ENCODE results near the gene PLEKHM2. TPM values are rescaled to one million over a fixed set of nuclear protein-coding genes. Genes with fewer than 3 reads are reported as not detected.
"Not testable (repeated sequence)": the region's sequence is repeated elsewhere in the genome, so short reads cannot be mapped to it uniquely, and the experiment has no call there.

PLEKHM2 gene
- total and polyA plus RNA-seq, 4 donors: 32.5 to 79.2 (median 63.1) TPM

DNA sequence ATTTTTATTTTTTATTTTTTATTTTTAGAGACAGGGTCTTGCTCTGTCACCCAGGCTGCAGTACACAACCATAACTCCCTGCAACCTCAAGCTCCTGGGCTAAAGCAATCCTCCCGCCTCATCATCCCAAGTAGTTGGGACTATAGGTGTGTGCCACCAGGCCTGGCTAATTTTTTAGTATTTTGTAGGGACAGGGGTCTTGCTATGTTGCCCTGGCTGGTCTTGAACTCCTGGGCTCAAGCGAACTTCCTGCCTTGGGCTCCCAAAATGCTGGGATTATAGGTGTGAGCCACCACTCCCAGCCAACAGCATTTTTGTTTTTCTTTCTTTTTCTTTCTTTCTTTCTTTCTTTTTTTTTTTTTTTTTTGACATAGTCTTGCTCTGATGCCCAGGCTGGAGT lies 14.1 kb downstream of the PLEKHM2 start:
- no peaks in the 10 kb centered on the region for H3K27me3 ChIP-seq (ENCODE audit: control insufficient read depth in 3 of 3, insufficient read depth in 3 of 3, low read length in 2 of 3)
- H3K4me1 ChIP-seq (ENCODE audit: control insufficient read depth in 5 of 5, insufficient read depth in 5 of 5, low read length in 5 of 5): peaks cover 10 to 16% (median 14%) of the 10 kb centered on the region in 5 donors
- no peak for DNase-seq
- H3K4me3 ChIP-seq: no peak overlapping the region
- H3K9ac ChIP-seq (ENCODE audit: insufficient read depth in 1 of 2, low read length in 2 of 2): no peak overlapping the region
- peaks cover 0 to 2% (median 0%) of the 10 kb centered on the region in 4 donors for H3K9me3 ChIP-seq (ENCODE audit: control insufficient read depth in 4 of 4, insufficient read depth in 3 of 4, low read length in 3 of 4)
- H3K27ac ChIP-seq (ENCODE audit: low read depth in 1 of 2, low read length in 1 of 2): no peak overlapping the region
- H3K36me3 ChIP-seq (ENCODE audit: control insufficient read depth in 4 of 4, insufficient read depth in 4 of 4, low read length in 4 of 4): peaks cover 0 to 5% (median 3%) of the 10 kb centered on the region in 4 donors
- TF ChIP-seq, protein P1, sequence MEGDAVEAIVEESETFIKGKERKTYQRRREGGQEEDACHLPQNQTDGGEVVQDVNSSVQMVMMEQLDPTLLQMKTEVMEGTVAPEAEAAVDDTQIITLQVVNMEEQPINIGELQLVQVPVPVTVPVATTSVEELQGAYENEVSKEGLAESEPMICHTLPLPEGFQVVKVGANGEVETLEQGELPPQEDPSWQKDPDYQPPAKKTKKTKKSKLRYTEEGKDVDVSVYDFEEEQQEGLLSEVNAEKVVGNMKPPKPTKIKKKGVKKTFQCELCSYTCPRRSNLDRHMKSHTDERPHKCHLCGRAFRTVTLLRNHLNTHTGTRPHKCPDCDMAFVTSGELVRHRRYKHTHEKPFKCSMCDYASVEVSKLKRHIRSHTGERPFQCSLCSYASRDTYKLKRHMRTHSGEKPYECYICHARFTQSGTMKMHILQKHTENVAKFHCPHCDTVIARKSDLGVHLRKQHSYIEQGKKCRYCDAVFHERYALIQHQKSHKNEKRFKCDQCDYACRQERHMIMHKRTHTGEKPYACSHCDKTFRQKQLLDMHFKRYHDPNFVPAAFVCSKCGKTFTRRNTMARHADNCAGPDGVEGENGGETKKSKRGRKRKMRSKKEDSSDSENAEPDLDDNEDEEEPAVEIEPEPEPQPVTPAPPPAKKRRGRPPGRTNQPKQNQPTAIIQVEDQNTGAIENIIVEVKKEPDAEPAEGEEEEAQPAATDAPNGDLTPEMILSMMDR (IDR thresholded peaks at IDR 0.05; ENCODE audit: control extremely low read depth, extremely low read depth): no peak
- no peak for ATAC-seq (ENCODE audit: insufficient read depth, low FRiP score)
- 99 to 100% methylated on average over 2 of the region's 2 CpGs for WGBS, 2 donors

DNA sequence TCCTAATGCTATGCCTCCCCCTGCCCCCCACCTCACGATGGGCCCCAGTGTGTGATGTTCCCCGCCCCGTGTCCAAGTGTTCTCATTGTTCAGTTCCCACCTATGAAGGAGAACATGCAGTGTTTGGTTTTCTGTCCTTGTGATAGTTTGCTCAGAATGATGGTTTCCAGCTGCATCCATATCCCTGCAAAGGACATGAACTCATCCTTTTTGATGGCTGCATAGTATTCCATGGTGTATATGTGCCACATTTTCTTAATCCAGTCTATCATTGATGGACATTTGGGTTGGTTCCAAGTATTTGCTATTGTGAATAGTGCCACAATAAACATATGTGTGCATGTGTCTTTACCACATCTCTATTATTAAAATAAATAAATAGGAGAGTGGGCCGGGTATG lies 15.2 kb downstream of the PLEKHM2 start:
- not testable (repeated sequence) for DNase-seq; H3K27ac ChIP-seq (ENCODE audit: low read depth in 1 of 2, low read length in 1 of 2); H3K36me3 ChIP-seq (ENCODE audit: control insufficient read depth in 4 of 4, insufficient read depth in 4 of 4, low read length in 4 of 4); H3K9me3 ChIP-seq (ENCODE audit: control insufficient read depth in 4 of 4, insufficient read depth in 3 of 4, low read length in 3 of 4); ATAC-seq (ENCODE audit: insufficient read depth, low FRiP score); H3K9ac ChIP-seq (ENCODE audit: insufficient read depth in 1 of 2, low read length in 2 of 2); H3K27me3 ChIP-seq (ENCODE audit: control insufficient read depth in 3 of 3, insufficient read depth in 3 of 3, low read length in 2 of 3); H3K4me3 ChIP-seq
- peaks cover 18 to 24% (median 20%) of the 10 kb centered on the region in 5 donors for H3K4me1 ChIP-seq (ENCODE audit: control insufficient read depth in 5 of 5, insufficient read depth in 5 of 5, low read length in 5 of 5)
- 90 to 95% methylated on average over 4 of the region's 4 CpGs for WGBS, 2 donors

DNA sequence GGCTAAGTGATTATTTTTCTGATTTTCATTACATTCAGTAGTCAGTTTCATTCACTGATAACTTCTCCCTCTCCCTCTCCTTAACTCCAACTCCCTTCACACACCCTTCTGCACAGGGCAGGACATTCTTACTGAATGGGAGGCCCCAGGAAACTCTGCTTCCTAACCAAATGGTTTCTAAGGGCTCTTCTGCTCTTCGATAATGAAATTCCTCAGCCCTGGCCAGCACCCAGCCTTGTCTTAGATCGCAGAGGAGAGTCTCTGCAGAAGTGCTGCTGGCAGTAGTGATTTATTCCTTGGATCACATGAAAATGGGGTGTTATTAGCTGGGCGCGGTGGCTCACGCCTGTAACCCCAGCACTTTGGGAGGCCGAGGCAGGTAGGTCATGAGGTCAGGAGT lies 16.4 kb downstream of the PLEKHM2 start:
- Histone ChIP-seq H3K4me3 (no peak overlapping the region), H3K36me3 (ENCODE audit: control insufficient read depth in 4 of 4, insufficient read depth in 4 of 4, low read length in 4 of 4) (peaks cover 0 to 5% (median 4%) of the 10 kb centered on the region in 4 donors), H3K27ac (ENCODE audit: low read depth in 1 of 2, low read length in 1 of 2) (peak overlapping the region in 1 of 2 donors; percentile 26), H3K9ac (ENCODE audit: insufficient read depth in 1 of 2, low read length in 2 of 2) (no peak overlapping the region), H3K9me3 (ENCODE audit: control insufficient read depth in 4 of 4, insufficient read depth in 3 of 4, low read length in 3 of 4) (peaks cover 0 to 2% (median 0%) of the 10 kb centered on the region in 4 donors), H3K4me1 (ENCODE audit: control insufficient read depth in 5 of 5, insufficient read depth in 5 of 5, low read length in 5 of 5) (peaks cover 20 to 24% (median 22%) of the 10 kb centered on the region in 5 donors), H3K27me3 (ENCODE audit: control insufficient read depth in 3 of 3, insufficient read depth in 3 of 3, low read length in 2 of 3) (no peaks in the 10 kb centered on the region)
- ATAC-seq (ENCODE audit: insufficient read depth, low FRiP score): no peak
- WGBS, 2 donors: 61 to 82% methylated on average over 6 of the region's 6 CpGs
- peak; percentile 64 to 76 (median 69) for DNase-seq
- TF ChIP-seq, protein P1 (IDR thresholded peaks at IDR 0.05; ENCODE audit: control extremely low read depth, extremely low read depth): no peak

DNA sequence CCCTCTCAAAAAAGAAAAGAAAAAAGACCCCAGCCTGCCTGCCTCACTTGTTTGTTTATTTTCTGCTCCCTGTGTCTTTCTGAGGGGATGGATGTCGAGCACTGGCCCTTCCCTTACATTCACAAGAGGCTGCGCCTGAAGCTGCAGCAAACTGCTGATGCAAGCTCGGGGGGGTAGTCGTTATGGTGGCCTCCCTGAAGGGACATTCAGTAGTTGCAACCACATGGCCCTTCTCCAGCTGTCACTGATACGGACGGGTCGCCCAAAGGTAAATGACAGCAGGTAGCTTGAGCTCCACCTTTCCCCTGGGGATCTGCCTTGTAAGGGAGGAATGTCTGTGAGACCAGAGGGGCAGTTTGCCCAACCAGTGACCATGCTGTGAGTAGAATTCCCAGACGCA lies 17.7 kb downstream of the PLEKHM2 start:
- Histone ChIP-seq H3K36me3 (ENCODE audit: control insufficient read depth in 4 of 4, insufficient read depth in 4 of 4, low read length in 4 of 4) (peaks cover under 1 to 5% (median 3%) of the 10 kb centered on the region in 4 donors), H3K9ac (ENCODE audit: insufficient read depth in 1 of 2, low read length in 2 of 2) (no peak overlapping the region), H3K27me3 (ENCODE audit: control insufficient read depth in 3 of 3, insufficient read depth in 3 of 3, low read length in 2 of 3) (no peaks in the 10 kb centered on the region), H3K27ac (ENCODE audit: low read depth in 1 of 2, low read length in 1 of 2) (peak overlapping the region in 1 of 2 donors; percentile 34), H3K4me3 (no peak overlapping the region), H3K4me1 (ENCODE audit: control insufficient read depth in 5 of 5, insufficient read depth in 5 of 5, low read length in 5 of 5) (peaks cover 19 to 24% (median 20%) of the 10 kb centered on the region in 5 donors), H3K9me3 (ENCODE audit: control insufficient read depth in 4 of 4, insufficient read depth in 3 of 4, low read length in 3 of 4) (peaks cover 0 to 2% (median 0%) of the 10 kb centered on the region in 4 donors)
- ATAC-seq (ENCODE audit: insufficient read depth, low FRiP score): no peak
- TF ChIP-seq, protein P1 (IDR thresholded peaks at IDR 0.05; ENCODE audit: control extremely low read depth, extremely low read depth): no peak
- DNase-seq: no peak
- WGBS, 2 donors: 93% methylated on average over 8 of the region's 8 CpGs
